ENCODE data around the gene PRKD1. TPM values are rescaled to one million over a fixed set of nuclear protein-coding genes. Genes with fewer than 3 reads are reported as not detected.
A peak's percentile ranks its signal among the peaks of the same experiment; 100 is the strongest.
"Not testable (repeated sequence)": the region's sequence is repeated elsewhere in the genome, so short reads cannot be mapped to it uniquely, and the experiment has no call there.

The PRKD1 gene
- polyA plus RNA-seq, 3 donors, result 27.4 to 34.4 (median 32.4) TPM

- no peak for DNase-seq
These were observed 181.8 kb downstream of the PRKD1 start for GRCh38 chr14:29745863-29746262.

- no peak for DNase-seq
These were observed 184.1 kb downstream of the PRKD1 start for GRCh38 chr14:29743531-29743930.

GRCh38 chr14:29741909-29742401 lies 185.7 kb downstream of the PRKD1 start:
- no peak for DNase-seq

GRCh38 chr14:29740491-29740890 lies 187.2 kb downstream of the PRKD1 start:
- no peak for DNase-seq

GRCh38 chr14:29738950-29739349 lies 188.7 kb downstream of the PRKD1 start:
- DNase-seq, result no peak

- no peak for DNase-seq
These were observed 189.6 kb downstream of the PRKD1 start for GRCh38 chr14:29738056-29738455.

GRCh38 chr14:29735459-29735858 lies 192.2 kb downstream of the PRKD1 start:
- no peak for DNase-seq

GRCh38 chr14:29734732-29735131 lies 192.9 kb downstream of the PRKD1 start:
- DNase-seq, result no peak

GRCh38 chr14:29726560-29727331 lies 200.9 kb downstream of the PRKD1 start:
- not testable (repeated sequence) for DNase-seq

- DNase-seq, result peak; percentile 58
These were observed 202.7 kb downstream of the PRKD1 start for GRCh38 chr14:29724991-29725390.

- DNase-seq, result no peak
These were observed 204.8 kb downstream of the PRKD1 start for GRCh38 chr14:29722831-29723230.

- no peak for DNase-seq
These were observed 206.1 kb downstream of the PRKD1 start for GRCh38 chr14:29721586-29721985.

GRCh38 chr14:29717901-29718300 lies 209.7 kb downstream of the PRKD1 start:
- no peak for DNase-seq

GRCh38 chr14:29716150-29716549 lies 211.5 kb downstream of the PRKD1 start:
- no peak for DNase-seq

GRCh38 chr14:29712601-29713000 lies 215.0 kb downstream of the PRKD1 start:
- no peak for DNase-seq

GRCh38 chr14:29710015-29710414 lies 217.6 kb downstream of the PRKD1 start:
- DNase-seq, result no peak

GRCh38 chr14:29709490-29709889 lies 218.2 kb downstream of the PRKD1 start:
- DNase-seq, result no peak

GRCh38 chr14:29706700-29707099 lies 220.9 kb downstream of the PRKD1 start:
- DNase-seq, result no peak

GRCh38 chr14:29705801-29706200 lies 221.8 kb downstream of the PRKD1 start:
- no peak for DNase-seq

- not testable (repeated sequence) for DNase-seq
These were observed 238.1 kb downstream of the PRKD1 start for GRCh38 chr14:29689597-29689996.

- peak; percentile 22 for DNase-seq
These were observed 239.8 kb downstream of the PRKD1 start for GRCh38 chr14:29687866-29688265.

GRCh38 chr14:29687071-29687765 lies 240.4 kb downstream of the PRKD1 start:
- no peak for DNase-seq

GRCh38 chr14:29684926-29685325 lies 242.7 kb downstream of the PRKD1 start:
- DNase-seq, result no peak

Measured in renal pelvis (tissue), 4 donors.